GM23248 (cell line): ENCODE results near the gene HOXA2.

ENCODE experiments used
- EZH2 ChIP-seq: fragments of 200-600 bp; sonication (generic); IDR thresholded peaks from 2 replicates; pipeline ENCODE4 v1.6.1; 2018; ENCODE audit warnings: antibody characterized with exemption, mild to moderate bottlenecking; ENCODE audit not compliant: insufficient read depth, poor library complexity, severe bottlenecking
- EZH2phosphoT487 ChIP-seq: fragments of 200-600 bp; sonication (generic); IDR thresholded peaks from 2 replicates; pipeline ENCODE4 v1.6.1; 2018; ENCODE audit warnings: antibody characterized with exemption, moderate library complexity, mild to moderate bottlenecking, low read depth; ENCODE audit not compliant: insufficient read depth

GRCh38 chr7:27095050-27095896 lies 7.2 kb downstream of the HOXA2 start:
- TF ChIP-seq EZH2 (no peak), EZH2phosphoT487 (no peak)
